ENCODE measurements around the gene CNPPD1.

Gene CNPPD1

GRCh38 chr2:219213486-219214071 lies 36.9 kb upstream of the CNPPD1 start:
- no peak for TF ChIP-seq CTCF (IDR thresholded peaks at IDR 0.05; ENCODE audit: low read depth, low read length)
- no peak overlapping the region for H3K4me3 ChIP-seq (ENCODE audit: low read depth, low read length)

GRCh38 chr2:219213026-219213415 lies 36.3 kb upstream of the CNPPD1 start:
- TF ChIP-seq CTCF (IDR thresholded peaks at IDR 0.05; ENCODE audit: low read depth, low read length) = no peak
- H3K4me3 ChIP-seq (ENCODE audit: low read depth, low read length) = no peak overlapping the region

- no peak for TF ChIP-seq CTCF (IDR thresholded peaks at IDR 0.05; ENCODE audit: low read depth, low read length)
- H3K4me3 ChIP-seq (ENCODE audit: low read depth, low read length) = no peak overlapping the region
Observed at GRCh38 chr2:219210886-219211362, 34.2 kb upstream of the CNPPD1 start.

GRCh38 chr2:219210196-219210885 lies 33.6 kb upstream of the CNPPD1 start:
- H3K4me3 ChIP-seq (ENCODE audit: low read depth, low read length) = no peak overlapping the region
- TF ChIP-seq CTCF (IDR thresholded peaks at IDR 0.05; ENCODE audit: low read depth, low read length) = no peak

GRCh38 chr2:219209236-219210195 lies 32.8 kb upstream of the CNPPD1 start:
- no peak for TF ChIP-seq CTCF (IDR thresholded peaks at IDR 0.05; ENCODE audit: low read depth, low read length)
- H3K4me3 ChIP-seq (ENCODE audit: low read depth, low read length) = no peak overlapping the region

GRCh38 chr2:219207884-219208740 lies 31.4 kb upstream of the CNPPD1 start:
- TF ChIP-seq CTCF (IDR thresholded peaks at IDR 0.05; ENCODE audit: low read depth, low read length) = no peak
- peak overlapping the region; percentile 73 for H3K4me3 ChIP-seq (ENCODE audit: low read depth, low read length)

Measured in WI38 (cell line).